Upper lobe of left lung (tissue), 6 donors: ENCODE measurements around the gene SFMBT1. TPM values are rescaled to one million over a fixed set of nuclear protein-coding genes. Genes with fewer than 3 reads are reported as not detected.
"Not testable (repeated sequence)": the region's sequence is repeated elsewhere in the genome, so short reads cannot be mapped to it uniquely, and the experiment has no call there.

Experiments used
- ATAC-seq, 2 donors: fragments of 200-7000 bp; cut with Tn5 transposase; one replicate each; pipeline ENCODE4 v1.9.1; 2022; ENCODE audit warnings: mild to moderate bottlenecking in 2 of 2, moderate library complexity in 2 of 2; ENCODE audit not compliant: low FRiP score in 2 of 2
- DNase-seq, 2 donors: peaks; one replicate each; pipeline ENCODE4 v3.0.0-alpha.2; 2019 to 2020
- H3K27ac ChIP-seq, 4 donors: fragments of 200-600 bp; sonication (generic); one replicate each; pipeline ENCODE4 v1.5.1; 2016 to 2019
- H3K27me3 ChIP-seq, 4 donors: fragments of 200-600 bp; sonication (generic); one replicate each; pipeline ENCODE4 v1.5.1; 2017 to 2019
- H3K36me3 ChIP-seq, 4 donors: fragments of 200-600 bp; sonication (generic); one replicate each; pipeline ENCODE4 v1.5.1; 2016 to 2019
- H3K4me1 ChIP-seq, 4 donors: fragments of 200-600 bp; sonication (generic); one replicate each; pipeline ENCODE4 v1.5.1; 2018 to 2019
- H3K4me3 ChIP-seq, 4 donors: fragments of 200-600 bp; sonication (generic); one replicate each; pipeline ENCODE4 v1.5.1; 2017 to 2019; ENCODE audit warnings: mild to moderate bottlenecking in 2 of 4, moderate library complexity in 1 of 4
- H3K9me3 ChIP-seq, 4 donors: fragments of 200-600 bp; sonication (generic); one replicate each; pipeline ENCODE4 v1.5.1; 2018 to 2019
- CTCF ChIP-seq, 6 experiments: fragments of 450-650 bp in 4 of 6; fragments of 200-600 bp in 2 of 6; sonication (generic) in 2 of 6; IDR thresholded peaks; one replicate each; pipeline ENCODE4 v1.5.1; 2016 to 2019; ENCODE audit warnings: antibody characterized with exemption in 6 of 6
- EP300 ChIP-seq, 4 donors: sonication (generic); formaldehyde crosslinking; IDR thresholded peaks; one replicate each; pipeline ENCODE4 v1.5.1; 2017; ENCODE audit warnings: antibody characterized with exemption in 4 of 4, control low read depth in 2 of 4
- POLR2A ChIP-seq, 4 donors: fragments of 450-650 bp; IDR thresholded peaks; one replicate each; pipeline ENCODE4 v1.5.1; 2016 to 2017; ENCODE audit warnings: antibody characterized with exemption in 4 of 4, mild to moderate bottlenecking in 2 of 4
- POLR2AphosphoS5 ChIP-seq, 2 donors: sonication (generic); formaldehyde crosslinking; IDR thresholded peaks; one replicate each; pipeline ENCODE4 v1.5.1; 2017; ENCODE audit warnings: antibody characterized with exemption in 2 of 2
- WGBS, 2 donors: methylation state at CpG; one replicate each; pipeline ENCODE4 v1.1.5; 2017 to 2018; 5-methylcytosine and 5-hydroxymethylcytosine counted together
- total RNA-seq, 6 donors: library from RNA; depleted of rRNA in 4 of 6; stranded (reverse); fragments of >200 nt in 4 of 6; gene quantifications; one replicate each; pipeline versions ENCODE4 v1.1.0 to v1.2.1, GENCODE V29; 2016 to 2021
- donor health status: DM: no; HTN: no; CAD: no; lungs with moderate emphysema.
- donor health status: DM: no; HTN: yes; CAD: no; lungs with severe emphysema.

SFMBT1 gene
- total RNA-seq, 6 donors from 2014 or later, result 12.8 to 69.9 (median 32.9) TPM

- H3K27ac ChIP-seq, result peak overlapping the region in 2 of 4 donors; percentile 2 to 31
- TF ChIP-seq POLR2AphosphoS5 (IDR thresholded peaks at IDR 0.05) (no peak), EP300 (IDR thresholded peaks at IDR 0.05) (no peak), CTCF (IDR thresholded peaks at IDR 0.05) (peak in 2 of 6 experiments; percentile 5 to 28), POLR2A (IDR thresholded peaks at IDR 0.05) (no peak)
- H3K36me3 ChIP-seq, result no peaks in the 10 kb centered on the region
- peaks cover 0 to 16% (median 9%) of the 10 kb centered on the region in 4 donors for H3K4me1 ChIP-seq
- WGBS, 2 donors, result 63 to 67% methylated on average over 11 of the region's 11 CpGs
- DNase-seq (peak in 1 of 2 donors; percentile 47), ATAC-seq (no peak)
- H3K9me3 ChIP-seq, result no peaks in the 10 kb centered on the region
- peak overlapping the region in 1 of 4 donors; percentile 7 for H3K4me3 ChIP-seq
- no peaks in the 10 kb centered on the region for H3K27me3 ChIP-seq
Measured at GRCh38 chr3:53035825-53036619, 9.9 kb downstream of the SFMBT1 start.

- H3K4me1 ChIP-seq, result peaks cover 0 to 13% (median 7%) of the 10 kb centered on the region in 4 donors
- H3K4me3 ChIP-seq, H3K27me3 ChIP-seq, DNase-seq, ATAC-seq, H3K36me3 ChIP-seq, H3K27ac ChIP-seq, H3K9me3 ChIP-seq: not testable (repeated sequence)
- WGBS, 2 donors, result 96 to 98% methylated on average over 4 to 5 of the region's 5 CpGs
Measured at GRCh38 chr3:53035018-53035417, 10.9 kb downstream of the SFMBT1 start.

GRCh38 chr3:53034411-53034810, 11.5 kb downstream of the SFMBT1 start:
- H3K4me1 ChIP-seq, result peaks cover 0 to 13% (median 6%) of the 10 kb centered on the region in 4 donors
- H3K27me3 ChIP-seq, H3K36me3 ChIP-seq, DNase-seq, H3K9me3 ChIP-seq, H3K27ac ChIP-seq, ATAC-seq, H3K4me3 ChIP-seq: not testable (repeated sequence)
- 95% methylated on average over 10 of the region's 10 CpGs for WGBS, 2 donors

- H3K27ac ChIP-seq, result no peak overlapping the region
- peaks cover 0 to 16% (median 6%) of the 10 kb centered on the region in 4 donors for H3K4me1 ChIP-seq
- H3K36me3 ChIP-seq, result no peaks in the 10 kb centered on the region
- no peak overlapping the region for H3K4me3 ChIP-seq
- no peak for ATAC-seq
- DNase-seq, result no peak
- TF ChIP-seq POLR2AphosphoS5 (IDR thresholded peaks at IDR 0.05) (no peak), EP300 (IDR thresholded peaks at IDR 0.05) (no peak), POLR2A (IDR thresholded peaks at IDR 0.05) (no peak)
- no peaks in the 10 kb centered on the region for H3K27me3 ChIP-seq
- no peaks in the 10 kb centered on the region for H3K9me3 ChIP-seq
Measured at GRCh38 chr3:53032609-53033008, 13.3 kb downstream of the SFMBT1 start.

- WGBS, 2 donors, result 80 to 86% methylated on average over 4 of the region's 4 CpGs
- DNase-seq (no peak), ATAC-seq (no peak)
- TF ChIP-seq POLR2A (IDR thresholded peaks at IDR 0.05), result no peak
- no peak for TF ChIP-seq CTCF (IDR thresholded peaks at IDR 0.05)
- no peak for TF ChIP-seq EP300 (IDR thresholded peaks at IDR 0.05)
- TF ChIP-seq POLR2AphosphoS5 (IDR thresholded peaks at IDR 0.05), result no peak
- Histone ChIP-seq H3K9me3 (no peaks in the 10 kb centered on the region), H3K27me3 (no peaks in the 10 kb centered on the region), H3K27ac (no peak overlapping the region), H3K36me3 (no peaks in the 10 kb centered on the region), H3K4me3 (no peak overlapping the region), H3K4me1 (peaks cover 0 to 7% (median 3%) of the 10 kb centered on the region in 4 donors)
Measured at GRCh38 chr3:53030619-53031449, 15.0 kb downstream of the SFMBT1 start.

- TF ChIP-seq POLR2AphosphoS5 (IDR thresholded peaks at IDR 0.05), result no peak
- no peak for TF ChIP-seq CTCF (IDR thresholded peaks at IDR 0.05)
- no peak for TF ChIP-seq POLR2A (IDR thresholded peaks at IDR 0.05)
- no peak for TF ChIP-seq EP300 (IDR thresholded peaks at IDR 0.05)
- ATAC-seq, result no peak
- WGBS, 2 donors, result 87 to 90% methylated on average over 7 of the region's 7 CpGs
Measured at GRCh38 chr3:53028641-53029040, 17.2 kb downstream of the SFMBT1 start.

More at GRCh38 chr3:53028641-53029040, 17.2 kb downstream of the SFMBT1 start:
- DNase-seq, result peak in 1 of 2 donors; percentile 39
- H3K4me3 ChIP-seq, result no peak overlapping the region
- H3K27me3 ChIP-seq, result no peaks in the 10 kb centered on the region
- H3K27ac ChIP-seq, result no peak overlapping the region
- no peaks in the 10 kb centered on the region for H3K36me3 ChIP-seq
- H3K9me3 ChIP-seq, result no peaks in the 10 kb centered on the region
- peaks cover 0 to 3% (median 0%) of the 10 kb centered on the region in 4 donors for H3K4me1 ChIP-seq
